ENCODE measurements around the gene RCAN1. TPM values are rescaled to one million over a fixed set of nuclear protein-coding genes. Genes with fewer than 3 reads are reported as not detected.
A peak's percentile ranks its signal among the peaks of the same experiment; 100 is the strongest.

RCAN1 gene
- total and polyA plus RNA-seq, 2 of the 8 experiments (the other 6 are each of a cell fraction or from before 2014, with no cell fraction given): 1.7 to 6.4 TPM

GRCh38 chr21:34520764-34521508 is 94.0 kb downstream of the RCAN1 start:
- H3K4ac ChIP-seq (replicated peaks; ENCODE audit: insufficient read length, low read depth, low read length): no peak overlapping the region
- no peak overlapping the region for H4K5ac ChIP-seq (ENCODE audit: insufficient read length, low read depth, low read length)
- H3K36me3 ChIP-seq (ENCODE audit: control insufficient read depth in 2 of 4, insufficient read depth in 4 of 4, low read length in 3 of 4): 0 out of 8 replicates have a peak, but pooled peaks cover 0 to 2% (median 0%) of the 10 kb centered on the region in 4 experiments
- ChIA-PET CTCF (ENCODE audit: partially characterized antibody) (interaction anchor here (1.0 to 3.9 kb wide), 9 partner anchors 10 to 82 kb away, joined by 3 to 28 read pairs (median 10); no protein-coding TSS in a partner anchor), POLR2A (ENCODE audit: partially characterized antibody) (no interaction called here)
- 95% methylated on average over 16 of the region's 20 CpGs; no CpG with 5 or more reads in 1 of the 2 experiments for WGBS, 2 experiments (ENCODE audit: extremely low coverage in 1 of 2, insufficient coverage in 1 of 2, insufficient read length in 1 of 2, insufficient replicate concordance in 2 of 2, low coverage in 1 of 2, low lambda C conversion rate in 2 of 2, missing lambda C conversion rate in 1 of 2)
- H3K9me3 ChIP-seq (ENCODE audit: insufficient read depth in 2 of 2, low read depth in 1 of 2, low read length in 1 of 2): no peaks in the 10 kb centered on the region
- DNase-seq (ENCODE audit: low read depth in 1 of 2, low spot score in 2 of 2) (no peak), FAIRE-seq (no peak)
- H3K18ac ChIP-seq (ENCODE audit: extremely low read depth, low read length): peak overlapping the region; percentile 19; the same call in 1 of the 2 replicates
- H3K27ac ChIP-seq (ENCODE audit: low read depth, low read length): no peak overlapping the region
- H2AFZ ChIP-seq (ENCODE audit: low read length): no peak overlapping the region
- H2BK12ac ChIP-seq (ENCODE audit: low read depth, low read length): peak overlapping the region; percentile 68; the same call in 1 of the 2 replicates
- no peaks in the 10 kb centered on the region; a peak in 2 of 7 replicates for H3K27me3 ChIP-seq (replicated peaks in 1 of 4; ENCODE audit: control insufficient read depth in 3 of 4, extremely low read depth in 1 of 4, insufficient read depth in 3 of 4, low read length in 3 of 4)
- no peaks in the 10 kb centered on the region for H4K20me1 ChIP-seq (replicated peaks in 1 of 2; ENCODE audit: control insufficient read depth in 1 of 2, insufficient read depth in 2 of 2, low read length in 2 of 2)
- 0 out of 2 replicates have a peak overlapping the region, but pooled peaks have one; percentile 61 for H2BK15ac ChIP-seq (ENCODE audit: low read length)
- peaks cover 4 to 14% (median 11%) of the 10 kb centered on the region in 4 experiments for H3K4me1 ChIP-seq (replicated peaks in 1 of 4; ENCODE audit: control insufficient read depth in 3 of 4, insufficient read depth in 4 of 4, low read length in 3 of 4)
- TF ChIP-seq TCF12 (IDR thresholded peaks at IDR 0.05; ENCODE audit: low read depth, low read length) (no peak), CTBP2 (IDR thresholded peaks at IDR 0.05; ENCODE audit: borderline replicate concordance, insufficient read depth, insufficient read length, low read length) (no peak), ASH2L (IDR thresholded peaks at IDR 0.05; ENCODE audit: low read length) (no peak), RXRA (IDR thresholded peaks at IDR 0.05; ENCODE audit: insufficient read depth, low read depth, low read length) (no peak), EP300 (IDR thresholded peaks at IDR 0.05; ENCODE audit: borderline replicate concordance in 1 of 2, low read depth in 2 of 2, low read length in 2 of 2) (no peak), TAF1 (IDR thresholded peaks at IDR 0.05; ENCODE audit: low read depth, low read length) (no peak), RFX5 (IDR thresholded peaks at IDR 0.05; ENCODE audit: borderline replicate concordance, low read depth, low read length) (no peak)
- no peak overlapping the region for H2BK5ac ChIP-seq (ENCODE audit: low read depth, low read length)
- no peak overlapping the region for H2BK20ac ChIP-seq (ENCODE audit: low read length)
- no peak overlapping the region for H4K8ac ChIP-seq (ENCODE audit: extremely low read depth, insufficient read depth, low read length)
- no peak overlapping the region for H3K4me3 ChIP-seq (ENCODE audit: extremely low read depth in 1 of 4, insufficient read depth in 2 of 4, low read depth in 3 of 4, low read length in 4 of 4)
- H3K56ac ChIP-seq (replicated peaks; ENCODE audit: insufficient read length, low read depth, low read length): no peak overlapping the region
- no peaks in the 10 kb centered on the region for H3K79me1 ChIP-seq (ENCODE audit: low read depth, low read length)
- H3K23me2 ChIP-seq (ENCODE audit: low read depth, low read length): no peaks in the 10 kb centered on the region
- no peak overlapping the region for H3K4me2 ChIP-seq (ENCODE audit: insufficient read depth in 1 of 2, low read depth in 2 of 2, low read length in 2 of 2)
- H2AK5ac ChIP-seq (ENCODE audit: low read depth, low read length): no peak overlapping the region
- no peak overlapping the region for H3K14ac ChIP-seq (ENCODE audit: insufficient read length)
- H3K79me2 ChIP-seq (ENCODE audit: control insufficient read depth in 1 of 2, insufficient read depth in 2 of 2, low read length in 2 of 2): no peaks in the 10 kb centered on the region
- no peak overlapping the region for H3K23ac ChIP-seq (ENCODE audit: insufficient read length)
- H3K9ac ChIP-seq (replicated peaks in 1 of 4; ENCODE audit: extremely low read depth in 1 of 4, low read depth in 3 of 4, low read length in 3 of 4): no peak overlapping the region
- no peak overlapping the region for H2BK120ac ChIP-seq (replicated peaks; ENCODE audit: low read depth, low read length)
- H4K91ac ChIP-seq (replicated peaks; ENCODE audit: insufficient read length, low read length): peak overlapping the region; percentile 38
